Tibial artery (tissue), 4 donors: ENCODE measurements around the gene UTY.

Experiments
- DNase-seq, 2 donors: peaks; one replicate each; pipeline ENCODE4 v3.0.0-alpha.2; 2019
- H3K27ac ChIP-seq, 2 donors: fragments of 200-600 bp; sonication (generic) in 1 of 2; 1 replicate in 1 of 2; 2 replicates in 1 of 2; pipeline ENCODE4 v1.5.1; 2018 to 2019; ENCODE audit warnings: mild to moderate bottlenecking in 1 of 2
- H3K27me3 ChIP-seq, 2 donors: fragments of 200-600 bp; sonication (generic) in 1 of 2; one replicate each; pipeline versions ENCODE4 v1.5.1 to v1.6.0; 2016 to 2019
- H3K36me3 ChIP-seq, 3 donors: fragments of 200-600 bp; sonication (generic) in 2 of 3; one replicate each; pipeline ENCODE4 v1.5.1; 2016 to 2019; ENCODE audit warnings: mild to moderate bottlenecking in 2 of 3
- H3K4me1 ChIP-seq, 4 donors: fragments of 200-600 bp; sonication (generic) in 2 of 4; 1 replicate in 3 of 4; 2 replicates in 1 of 4; pipeline ENCODE4 v1.5.1; 2016 to 2019
- H3K4me3 ChIP-seq, 2 donors: fragments of 200-600 bp; sonication (generic) in 1 of 2; 1 replicate in 1 of 2; 2 replicates in 1 of 2; pipeline ENCODE4 v1.5.1; 2018 to 2019; ENCODE audit warnings: mild to moderate bottlenecking in 2 of 2
- H3K9me3 ChIP-seq, 3 donors: fragments of 200-600 bp; sonication (generic) in 1 of 3; one replicate each; pipeline ENCODE4 v1.5.1; 2016 to 2019
- intact Hi-C: fragments of 100-400 bp; cut with DNase I; formaldehyde crosslinking; loops from one replicate; pipeline ENCODE4 v1.15.0; 2023; ENCODE audit warnings: low total_unique reads
- TF ChIP-seq, protein P1 (sequence below), 2 experiments: fragments of 200-600 bp in 1 of 2; fragments of 450-650 bp in 1 of 2; IDR thresholded peaks; one replicate each; pipeline ENCODE4 v1.5.1; 2017 to 2019; ENCODE audit warnings: antibody characterized with exemption in 2 of 2, mild to moderate bottlenecking in 1 of 2, moderate library complexity in 1 of 2

Gene UTY

GRCh38 chrY:13210961-13211646, 268.7 kb downstream of the UTY start:
- no peak overlapping the region for H3K27ac ChIP-seq
- DNase-seq: no peak
- H3K27me3 ChIP-seq: no peaks in the 10 kb centered on the region
- H3K9me3 ChIP-seq: no peaks in the 10 kb centered on the region
- TF ChIP-seq, protein P1, sequence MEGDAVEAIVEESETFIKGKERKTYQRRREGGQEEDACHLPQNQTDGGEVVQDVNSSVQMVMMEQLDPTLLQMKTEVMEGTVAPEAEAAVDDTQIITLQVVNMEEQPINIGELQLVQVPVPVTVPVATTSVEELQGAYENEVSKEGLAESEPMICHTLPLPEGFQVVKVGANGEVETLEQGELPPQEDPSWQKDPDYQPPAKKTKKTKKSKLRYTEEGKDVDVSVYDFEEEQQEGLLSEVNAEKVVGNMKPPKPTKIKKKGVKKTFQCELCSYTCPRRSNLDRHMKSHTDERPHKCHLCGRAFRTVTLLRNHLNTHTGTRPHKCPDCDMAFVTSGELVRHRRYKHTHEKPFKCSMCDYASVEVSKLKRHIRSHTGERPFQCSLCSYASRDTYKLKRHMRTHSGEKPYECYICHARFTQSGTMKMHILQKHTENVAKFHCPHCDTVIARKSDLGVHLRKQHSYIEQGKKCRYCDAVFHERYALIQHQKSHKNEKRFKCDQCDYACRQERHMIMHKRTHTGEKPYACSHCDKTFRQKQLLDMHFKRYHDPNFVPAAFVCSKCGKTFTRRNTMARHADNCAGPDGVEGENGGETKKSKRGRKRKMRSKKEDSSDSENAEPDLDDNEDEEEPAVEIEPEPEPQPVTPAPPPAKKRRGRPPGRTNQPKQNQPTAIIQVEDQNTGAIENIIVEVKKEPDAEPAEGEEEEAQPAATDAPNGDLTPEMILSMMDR (IDR thresholded peaks at IDR 0.05): no peak
- no peaks in the 10 kb centered on the region for H3K4me1 ChIP-seq
- H3K4me3 ChIP-seq: no peak overlapping the region
- intact Hi-C loops: no loop called here
- no peaks in the 10 kb centered on the region for H3K36me3 ChIP-seq

DNA sequence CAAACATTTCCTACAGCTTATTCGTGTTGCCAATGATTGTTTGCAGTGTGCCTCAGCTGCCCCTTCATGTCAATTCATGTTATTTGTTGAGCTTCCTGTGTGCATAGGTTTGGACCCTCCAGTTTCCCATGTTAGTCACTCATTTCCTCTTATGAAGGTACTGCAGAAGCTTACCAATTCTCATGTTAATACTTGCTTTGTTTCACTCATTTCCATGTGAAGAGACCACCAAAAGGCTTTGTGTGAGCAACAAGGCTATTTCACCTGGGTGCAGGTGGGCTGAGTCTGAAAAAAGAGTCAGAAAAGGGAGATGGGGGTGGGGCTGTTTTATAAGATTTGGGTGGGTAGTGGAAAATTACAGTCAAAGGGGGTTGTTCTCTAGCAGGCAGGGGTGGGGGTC, 274.6 kb downstream of the UTY start:
- Histone ChIP-seq H3K27ac (no peak overlapping the region), H3K36me3 (no peaks in the 10 kb centered on the region), H3K4me1 (no peaks in the 10 kb centered on the region), H3K4me3 (no peak overlapping the region), H3K9me3 (no peaks in the 10 kb centered on the region), H3K27me3 (no peaks in the 10 kb centered on the region)
- TF ChIP-seq, protein P1 (IDR thresholded peaks at IDR 0.05): no peak
- intact Hi-C loops: no loop called here
- no peak for DNase-seq
